T-helper 9 cell (primary cell): ENCODE measurements around the gene MRPL54.
"Not testable (repeated sequence)": the region's sequence is repeated elsewhere in the genome, so short reads cannot be mapped to it uniquely, and the experiment has no call there.

ENCODE experiments used
- DNase-seq: peaks from one replicate; pipeline ENCODE4 v3.0.0-alpha.2; 2020

Gene MRPL54

GRCh38 chr19:3743486-3743885 lies 19.0 kb upstream of the MRPL54 start:
- DNase-seq, result no peak

GRCh38 chr19:3745363-3746045 lies 17.0 kb upstream of the MRPL54 start:
- DNase-seq, result no peak

GRCh38 chr19:3746371-3747056 lies 16.0 kb upstream of the MRPL54 start:
- no peak for DNase-seq

GRCh38 chr19:3748965-3749364 lies 13.5 kb upstream of the MRPL54 start:
- DNase-seq, result no peak

- no peak for DNase-seq
Observed at GRCh38 chr19:3750211-3750610, 12.3 kb upstream of the MRPL54 start.

GRCh38 chr19:3751236-3751635 lies 11.2 kb upstream of the MRPL54 start:
- no peak for DNase-seq

GRCh38 chr19:3752492-3752891 lies 10.0 kb upstream of the MRPL54 start:
- no peak for DNase-seq

GRCh38 chr19:3753631-3754410 lies 8.7 kb upstream of the MRPL54 start:
- no peak for DNase-seq

GRCh38 chr19:3757705-3758104 lies 4.8 kb upstream of the MRPL54 start:
- not testable (repeated sequence) for DNase-seq

- DNase-seq, result not testable (repeated sequence)
Observed at GRCh38 chr19:3758297-3758696, 4.2 kb upstream of the MRPL54 start.

GRCh38 chr19:3759482-3760254 lies 2.8 kb upstream of the MRPL54 start:
- DNase-seq, result no peak

- no peak for DNase-seq
Observed at GRCh38 chr19:3760871-3761361, 1.6 kb upstream of the MRPL54 start.

- DNase-seq, result peak; percentile 95
Observed at GRCh38 chr19:3761382-3762129, 926 bp upstream of the MRPL54 start, which contains the start of gene APBA3. Gene APBA3, minus strand, starts transcription at chr19:3761692. Its CDS starts 1,428 bp downstream, at chr19:3760264.

- no peak for DNase-seq
Observed at GRCh38 chr19:3762130-3762473, 380 bp upstream of the MRPL54 start.

- DNase-seq, result no peak
Observed at GRCh38 chr19:3765121-3765520, 2.6 kb downstream of the MRPL54 start.

- not testable (repeated sequence) for DNase-seq
Observed at GRCh38 chr19:3765757-3766156, 3.3 kb downstream of the MRPL54 start.

- no peak for DNase-seq
Observed at GRCh38 chr19:3766520-3766919, 4.0 kb downstream of the MRPL54 start.

- DNase-seq, result no peak
Observed at GRCh38 chr19:3767050-3767449, 4.6 kb downstream of the MRPL54 start.

- no peak for DNase-seq
Observed at GRCh38 chr19:3768015-3768747, 5.7 kb downstream of the MRPL54 start.

- no peak for DNase-seq
Observed at GRCh38 chr19:3768748-3769099, 6.2 kb downstream of the MRPL54 start.

GRCh38 chr19:3769494-3769893 lies 7.0 kb downstream of the MRPL54 start:
- no peak for DNase-seq
